ENCODE data around the gene EDDM13.
"Not testable (repeated sequence)": the region's sequence is repeated elsewhere in the genome, so short reads cannot be mapped to it uniquely, and the experiment has no call there.

The EDDM13 gene, protein sequence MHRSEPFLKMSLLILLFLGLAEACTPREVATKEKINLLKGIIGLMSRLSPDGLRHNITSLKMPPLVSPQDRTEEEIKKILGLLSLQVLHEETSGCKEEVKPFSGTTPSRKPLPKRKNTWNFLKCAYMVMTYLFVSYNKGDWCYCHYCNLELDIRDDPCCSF

DNA sequence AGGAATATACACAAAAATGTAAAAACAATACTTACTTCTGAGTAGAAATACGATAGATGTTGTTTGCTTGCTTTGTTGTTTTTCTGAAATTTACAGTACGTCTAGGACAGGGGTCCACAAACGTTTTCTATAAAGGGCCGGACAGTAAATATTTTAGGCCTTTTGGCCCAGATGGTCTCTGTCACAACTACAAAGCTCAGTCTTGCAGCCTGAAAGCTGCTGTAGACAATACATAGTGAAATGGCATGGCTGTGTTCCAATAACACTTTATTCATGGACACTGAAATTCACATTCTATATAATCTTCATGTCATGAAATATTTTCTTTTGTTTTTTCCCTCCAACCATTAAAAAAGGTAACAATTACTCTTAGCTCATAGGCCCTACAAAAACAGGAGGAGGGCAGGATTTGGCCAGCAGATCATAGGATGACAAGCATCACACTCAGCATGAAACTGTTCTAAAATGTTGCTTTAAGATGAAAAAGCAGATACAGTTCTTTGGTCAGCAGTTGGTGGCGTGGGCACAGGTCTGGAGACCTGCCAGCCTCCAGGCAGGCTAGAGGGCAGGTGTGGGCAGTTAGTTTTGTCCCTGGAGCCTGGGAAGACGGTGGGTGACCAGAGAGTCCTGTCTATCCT lies at the start of gene EDDM13:
Gene EDDM13, plus strand, starts transcription at position 588 of the 638 bp plus-strand sequence. CDS start 87 bp downstream, outside the sequence.
- DNase-seq, result no peak

DNA sequence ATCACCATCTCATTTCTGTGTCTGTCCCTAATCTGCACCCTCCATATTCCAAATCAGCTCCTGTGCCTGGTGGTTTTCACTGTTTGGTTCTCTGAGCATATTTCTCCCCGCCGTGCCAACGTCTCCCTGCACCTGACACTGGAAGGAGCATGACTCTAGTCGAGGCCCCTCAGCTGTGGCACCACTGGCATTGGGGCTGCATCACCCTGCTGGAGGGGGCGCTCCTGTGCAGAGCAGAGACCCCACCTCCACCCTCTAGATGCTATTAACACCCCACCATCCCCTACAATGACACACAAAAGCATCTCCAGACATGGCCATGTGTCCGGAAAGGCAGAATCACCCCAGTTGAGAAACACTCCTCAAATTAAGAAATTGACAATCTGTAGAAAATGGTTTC lies 49.6 kb upstream of the EDDM13 start:
- DNase-seq, result no peak

DNA sequence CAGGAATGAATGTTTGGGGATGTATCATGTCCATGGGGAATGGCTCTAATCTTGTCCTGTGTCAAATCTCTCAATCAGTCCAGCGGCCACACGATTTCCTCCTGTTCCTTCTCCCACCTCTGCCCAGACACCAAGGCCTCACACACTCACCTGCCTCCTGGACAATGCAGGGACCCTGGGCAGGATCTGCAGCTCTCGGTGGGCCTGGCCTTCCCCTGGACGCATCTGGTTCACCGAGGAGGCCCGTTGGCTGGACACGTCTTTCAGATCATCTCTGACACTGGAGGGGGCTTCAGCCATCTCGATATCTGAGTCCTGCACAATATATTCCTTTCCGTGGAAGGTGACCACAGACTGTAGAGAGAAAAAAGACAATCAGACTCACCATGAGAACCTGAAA lies 49.1 kb upstream of the EDDM13 start:
- no peak for DNase-seq

DNA sequence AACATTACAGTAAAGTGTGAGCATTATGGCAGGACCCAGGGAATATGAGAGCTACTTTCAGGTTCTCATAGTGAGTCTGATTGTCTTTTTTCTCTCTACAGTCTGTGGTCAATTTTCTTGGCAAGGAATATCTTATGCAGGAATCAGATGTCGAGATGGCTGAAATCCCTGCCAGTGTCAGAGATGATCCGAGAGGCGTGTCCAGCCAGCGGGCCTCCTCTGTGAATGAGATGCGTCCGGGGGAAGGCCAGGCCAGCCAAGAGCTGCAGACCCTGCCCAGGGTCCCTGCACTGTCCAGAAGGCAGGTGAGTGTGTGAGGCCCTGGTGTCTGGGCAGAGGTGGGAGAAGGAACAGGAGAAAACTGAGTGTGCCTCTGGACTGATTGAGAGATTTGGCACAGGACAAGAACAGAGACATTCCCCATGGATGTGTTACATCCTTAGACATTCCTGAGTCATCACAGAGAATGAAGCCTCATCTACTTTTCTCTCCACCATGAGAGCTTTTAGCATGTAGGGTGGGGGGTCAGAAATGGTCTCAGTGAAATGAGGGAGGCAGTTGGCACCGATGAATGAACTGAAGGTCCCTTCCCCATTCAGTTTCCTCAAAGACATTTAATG lies 27.3 kb upstream of the EDDM13 start:
- no peak for DNase-seq

DNA sequence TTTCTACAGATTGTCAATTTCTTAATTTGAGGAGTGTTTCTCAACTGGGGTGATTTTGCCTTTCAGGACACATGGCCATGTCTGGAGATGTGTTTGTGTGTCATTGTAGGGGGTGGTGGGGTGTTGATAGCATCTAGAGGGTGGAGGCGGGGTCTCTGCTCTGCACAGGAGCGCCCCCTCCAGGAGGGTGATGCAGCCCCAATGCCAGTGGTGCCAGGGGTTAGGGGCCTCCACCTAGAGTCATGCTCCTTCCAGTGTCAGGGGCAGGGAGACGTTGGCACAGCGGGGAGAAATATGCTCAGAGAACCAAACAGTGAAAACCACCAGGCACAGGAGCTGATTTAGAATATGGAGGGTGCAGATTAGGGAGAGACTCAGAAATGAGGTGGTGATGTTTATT lies 26.8 kb upstream of the EDDM13 start:
- DNase-seq, result not testable (repeated sequence)

DNA sequence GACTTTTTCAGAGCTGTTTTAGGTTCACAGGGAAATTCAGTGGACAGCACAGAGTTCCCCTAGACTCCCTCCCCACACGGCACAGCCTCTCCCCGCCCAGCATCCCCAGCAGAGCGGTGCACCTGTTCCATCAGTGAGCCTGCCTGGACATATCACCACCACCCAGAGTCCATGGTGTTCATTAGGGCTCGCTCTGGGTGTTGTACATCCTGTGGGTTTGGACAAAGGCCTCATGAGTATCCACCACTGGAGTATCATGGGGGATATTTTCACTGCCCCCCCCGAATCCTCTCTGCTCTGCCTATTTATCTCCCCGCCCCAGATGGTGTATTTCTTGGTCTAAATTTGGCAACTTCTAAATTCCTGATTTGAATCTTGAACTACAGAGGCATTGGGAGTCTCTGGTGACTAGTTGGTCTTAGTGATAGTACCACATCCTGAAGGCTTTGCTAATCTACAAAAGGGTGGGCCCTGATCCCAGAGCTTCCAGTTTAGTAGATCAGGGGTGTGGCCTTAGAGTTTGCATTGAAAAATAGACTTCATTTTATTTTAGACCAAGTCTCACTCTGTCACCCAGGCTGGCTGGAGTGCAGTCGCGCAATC lies 23.7 kb upstream of the EDDM13 start:
- not testable (repeated sequence) for DNase-seq

DNA sequence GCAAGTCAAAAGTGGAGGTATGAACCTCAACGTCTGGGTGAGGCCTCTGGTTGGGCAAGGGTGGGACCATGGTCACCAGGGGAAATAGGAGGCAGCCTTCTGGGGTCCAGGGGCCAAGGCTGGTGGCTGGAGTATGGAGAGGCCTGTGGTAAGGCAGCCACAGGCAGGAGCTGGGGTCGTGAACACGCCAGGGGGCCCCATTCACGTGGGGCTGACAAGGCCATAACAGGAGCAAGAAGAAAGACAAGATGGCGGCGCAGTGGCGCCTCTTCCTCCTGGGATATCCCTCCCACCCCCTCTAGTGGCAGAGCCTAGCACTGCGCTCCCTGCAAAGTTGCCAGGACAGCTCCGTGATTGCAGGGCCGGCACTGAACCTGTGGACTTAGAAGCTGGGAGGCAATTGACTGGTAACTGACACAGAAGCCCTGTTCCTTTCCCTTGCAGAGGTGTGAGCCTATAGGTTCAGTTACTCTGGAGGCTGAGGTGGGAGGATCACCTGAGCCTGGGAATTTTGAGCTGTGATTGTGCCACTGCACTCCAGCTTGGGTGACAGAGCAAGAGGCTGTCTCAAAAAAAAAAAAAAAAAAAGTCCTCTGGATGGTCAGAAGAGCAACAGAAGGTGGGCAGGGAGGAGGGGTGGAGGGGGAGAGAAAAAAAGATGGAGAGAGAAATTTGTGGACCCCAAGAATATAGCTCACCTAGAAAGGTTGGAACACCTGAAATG lies 19.7 kb upstream of the EDDM13 start:
- DNase-seq, result peak; percentile 65

DNA sequence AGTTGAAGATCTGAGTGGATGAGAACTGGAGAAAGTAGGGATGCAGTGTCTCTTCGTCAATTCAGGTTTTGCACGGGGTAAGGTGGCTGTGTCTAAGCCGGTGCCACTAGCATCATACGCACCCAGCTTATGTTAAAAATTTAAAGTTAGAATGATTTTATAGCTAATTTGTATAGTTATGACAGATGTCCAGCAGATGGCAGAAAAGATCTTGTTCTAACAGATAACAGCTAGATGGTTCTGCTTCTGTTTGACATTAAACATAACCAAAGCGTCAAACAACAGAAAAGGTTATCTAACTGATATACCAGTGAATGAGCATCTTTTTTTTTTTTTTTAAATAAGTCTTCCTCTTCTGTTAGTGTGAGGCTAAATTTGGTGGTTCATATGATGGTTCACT lies 18.8 kb upstream of the EDDM13 start:
- peak; percentile 83 for DNase-seq

DNA sequence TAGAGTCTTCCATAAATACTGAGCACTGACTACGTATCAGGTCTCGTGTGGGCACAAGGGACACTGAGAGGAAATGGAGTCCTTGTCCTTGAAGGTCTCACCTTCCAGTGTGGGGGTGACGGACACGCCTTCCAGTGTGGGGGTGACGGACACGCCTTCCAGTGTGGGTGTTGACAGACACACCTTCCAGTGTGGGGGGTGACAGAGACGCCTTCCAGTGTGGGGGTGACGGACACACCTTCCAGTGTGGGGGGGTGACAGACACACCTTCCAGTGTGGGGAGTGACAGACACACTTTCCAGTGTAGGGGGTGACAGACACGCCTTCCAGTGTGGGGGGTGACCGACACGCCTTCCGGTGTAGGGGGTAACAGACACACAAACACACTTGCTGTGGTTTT lies 14.3 kb upstream of the EDDM13 start:
- DNase-seq, result no peak

DNA sequence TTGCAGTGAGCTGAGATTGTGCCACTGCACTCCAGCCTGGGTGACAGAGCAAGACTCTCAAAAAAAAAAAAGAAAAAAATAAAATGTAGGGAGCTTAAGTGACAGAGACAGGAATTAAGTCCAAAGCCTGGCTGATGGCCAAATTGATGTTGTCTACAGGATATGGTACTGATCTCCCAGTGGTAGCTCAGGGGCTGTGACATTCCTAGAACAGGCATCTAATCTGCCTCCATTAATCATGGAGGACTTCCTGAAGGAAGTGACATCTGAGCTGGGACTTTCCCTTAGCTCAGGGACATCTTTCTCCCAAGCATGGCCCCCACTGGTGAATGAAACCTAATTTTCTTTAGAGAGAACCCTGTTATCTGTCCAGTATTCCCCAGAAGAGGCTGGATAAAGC lies 11.4 kb upstream of the EDDM13 start:
- DNase-seq, result peak; percentile 5

DNA sequence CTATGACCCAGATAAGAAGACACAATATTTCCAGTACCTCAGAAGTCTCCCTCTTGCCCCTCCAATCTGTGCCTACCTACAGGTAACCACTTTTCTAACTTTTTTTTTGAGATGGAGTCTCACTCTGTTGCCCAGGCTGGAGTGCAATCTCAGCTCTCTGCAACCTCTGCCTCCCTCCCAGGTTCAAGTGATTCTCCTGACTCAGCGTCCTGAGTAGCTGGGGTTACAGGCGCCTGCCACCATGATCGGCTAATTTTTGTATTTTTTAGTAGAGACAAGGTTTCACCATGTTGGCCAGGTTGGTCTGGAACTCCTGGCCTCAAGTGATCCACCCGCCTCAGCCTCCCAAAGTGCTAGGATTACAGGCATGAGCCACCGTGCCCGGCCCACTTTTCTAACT lies 10.6 kb upstream of the EDDM13 start:
- DNase-seq, result not testable (repeated sequence)

DNA sequence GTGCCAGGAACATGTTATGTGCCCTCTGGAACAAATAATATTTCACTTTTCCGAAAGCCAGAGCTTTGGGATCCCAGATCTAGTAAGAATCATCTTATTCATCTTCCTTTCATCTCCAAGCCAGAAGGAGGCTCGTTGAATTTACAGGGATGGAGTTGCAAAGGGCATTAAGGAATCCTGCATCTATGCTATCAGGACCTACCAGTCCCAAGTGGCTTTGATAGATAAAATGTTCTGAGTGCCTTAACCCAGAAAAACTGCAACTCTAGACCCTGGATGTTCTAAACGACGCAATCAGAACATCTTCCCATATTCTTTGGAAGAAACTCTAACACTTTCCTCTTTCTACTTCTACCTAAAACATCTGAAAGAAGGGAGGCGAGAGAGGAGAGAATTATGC lies 9.2 kb upstream of the EDDM13 start:
- DNase-seq, result no peak

DNA sequence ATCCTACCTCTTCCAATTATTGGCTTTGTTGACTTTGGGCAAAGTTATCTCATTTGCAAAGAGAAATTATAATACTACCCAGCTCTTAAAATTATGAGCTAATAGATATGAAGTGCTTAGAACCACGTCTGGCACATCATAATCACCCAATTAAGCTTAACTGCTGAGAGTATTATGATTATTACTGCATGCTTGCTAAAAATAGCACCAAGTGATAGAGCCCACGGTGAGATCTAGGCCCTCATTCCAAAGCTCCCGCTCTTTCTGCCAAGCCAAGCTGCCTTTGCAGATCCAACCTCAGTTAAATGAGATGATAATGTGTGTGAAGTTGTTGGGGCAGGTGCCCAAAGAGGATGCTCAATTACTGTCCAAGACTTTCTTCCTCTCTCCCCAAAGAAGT lies 6.5 kb upstream of the EDDM13 start:
- DNase-seq, result no peak

DNA sequence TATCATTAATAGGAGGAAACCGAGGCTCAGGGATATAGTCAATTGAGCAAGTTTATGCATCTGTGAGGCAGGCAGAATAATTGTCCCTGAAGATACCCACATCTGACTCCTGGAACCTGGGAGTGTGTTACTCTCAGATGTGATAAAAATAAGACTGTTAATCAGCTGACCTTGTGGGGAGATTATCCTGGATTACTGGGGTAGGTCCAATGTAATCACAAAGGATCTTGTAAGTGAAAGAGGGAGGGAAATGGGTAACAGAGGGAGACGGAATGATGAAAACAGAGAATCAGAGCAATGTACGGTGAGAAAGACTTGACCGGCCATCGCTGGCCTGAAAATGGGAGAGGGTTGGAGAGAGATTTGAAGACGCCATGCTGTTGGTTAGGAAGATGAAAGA lies 3.2 kb upstream of the EDDM13 start:
- no peak for DNase-seq

DNA sequence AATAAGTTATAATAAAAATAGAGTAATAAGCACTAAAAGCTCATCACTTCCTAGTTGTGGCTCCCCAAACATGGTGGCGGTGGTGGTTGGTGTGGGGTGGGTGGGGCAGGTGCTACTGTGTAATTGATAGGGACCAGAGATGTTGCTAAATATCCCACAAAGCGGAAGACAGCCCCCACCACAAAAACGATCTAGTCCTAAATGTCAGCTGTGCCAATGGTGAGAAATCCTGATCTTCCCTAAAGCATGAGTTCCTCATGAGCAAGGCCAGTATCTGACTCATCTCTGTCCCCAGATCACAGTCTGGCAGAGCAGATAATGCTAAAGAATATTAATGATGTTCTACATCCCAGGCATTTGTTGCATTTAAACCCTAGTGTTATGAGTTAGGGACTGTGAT lies 1.9 kb upstream of the EDDM13 start:
- DNase-seq, result peak; percentile 96

DNA sequence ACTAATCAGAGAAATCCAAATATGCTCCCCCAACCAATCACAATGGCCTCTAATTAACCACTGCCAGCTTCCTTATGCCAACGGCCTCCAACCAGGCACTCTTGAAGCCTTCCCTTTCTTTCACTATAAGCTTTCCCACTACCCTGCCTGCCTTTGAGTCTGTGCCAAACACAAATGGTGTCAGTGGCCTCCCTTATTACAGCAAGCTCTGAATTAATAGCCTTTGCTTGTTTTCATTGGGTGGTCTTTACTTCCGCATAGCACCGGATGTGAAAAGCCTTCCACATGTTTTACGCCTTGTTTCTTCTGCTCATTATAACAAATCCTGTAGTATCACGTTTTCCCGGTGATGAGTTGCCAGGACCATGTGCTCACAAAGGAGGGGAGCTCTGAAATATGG lies 1.4 kb upstream of the EDDM13 start:
- DNase-seq, result peak; percentile 4

DNA sequence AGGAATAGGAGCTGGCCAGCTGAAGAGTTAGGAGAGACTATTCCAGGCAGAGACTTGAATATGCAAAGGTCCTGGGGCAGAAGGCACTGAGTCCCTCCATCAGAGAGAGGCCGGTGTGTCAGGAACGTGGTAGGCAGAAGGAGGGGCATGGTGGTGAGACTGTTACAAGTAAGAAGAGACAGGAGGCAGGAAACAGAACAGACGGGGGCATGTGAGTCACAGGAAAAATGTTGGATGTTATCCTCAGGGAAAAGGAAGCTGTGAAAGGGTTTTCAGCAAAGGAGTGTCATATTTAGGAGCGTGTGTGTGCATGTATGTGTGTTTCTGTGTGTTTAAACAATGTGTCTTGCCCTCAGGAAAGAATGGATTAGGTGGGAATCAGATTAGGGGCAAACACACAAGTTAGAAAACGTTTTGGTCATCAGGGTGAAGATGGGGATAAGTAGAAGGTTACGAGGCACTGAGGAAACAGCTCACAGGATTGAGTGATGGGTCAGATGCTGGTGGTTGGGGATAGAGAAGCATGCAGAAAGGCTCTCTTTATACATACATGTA lies 1.1 kb downstream of the EDDM13 start:
- no peak for DNase-seq

DNA sequence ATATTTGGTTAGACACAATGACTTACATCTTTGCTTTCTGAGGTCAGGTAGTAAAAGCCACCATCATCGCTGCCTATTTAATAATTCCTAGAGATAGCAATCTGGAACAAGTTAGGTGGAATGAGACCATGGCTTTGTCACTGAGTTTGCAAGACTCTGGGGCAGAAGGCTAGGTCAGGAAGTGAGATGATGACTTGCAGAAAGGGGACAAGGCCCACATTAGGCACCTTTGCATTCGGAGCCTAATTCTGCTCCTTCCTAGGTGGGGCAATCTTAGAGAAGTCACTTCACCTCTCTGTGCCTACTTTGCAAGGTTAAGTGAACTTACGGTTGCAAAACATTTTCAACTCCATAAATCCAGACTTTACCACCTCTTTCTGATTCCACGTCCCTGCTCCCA lies 10.3 kb downstream of the EDDM13 start:
- no peak for DNase-seq

DNA sequence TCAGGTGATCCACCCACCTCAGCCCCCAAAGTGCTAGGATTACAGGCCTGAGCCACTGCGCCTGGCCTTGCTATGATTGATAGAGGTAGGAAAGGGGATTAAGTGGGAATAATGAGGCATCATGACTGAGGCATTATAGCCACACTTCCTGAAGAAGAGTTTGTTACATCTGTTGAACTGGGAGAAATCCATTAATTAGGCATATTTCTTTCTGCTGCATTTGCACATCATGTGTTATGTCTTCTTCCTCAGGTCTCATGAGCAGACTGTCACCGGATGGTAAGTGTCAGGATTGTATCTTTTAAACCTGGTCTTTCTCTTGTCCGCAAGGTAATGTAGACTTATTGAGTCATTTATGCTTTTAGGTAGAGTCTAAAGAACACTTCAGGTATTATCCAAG lies 12.2 kb downstream of the EDDM13 start:
- DNase-seq, result no peak

DNA sequence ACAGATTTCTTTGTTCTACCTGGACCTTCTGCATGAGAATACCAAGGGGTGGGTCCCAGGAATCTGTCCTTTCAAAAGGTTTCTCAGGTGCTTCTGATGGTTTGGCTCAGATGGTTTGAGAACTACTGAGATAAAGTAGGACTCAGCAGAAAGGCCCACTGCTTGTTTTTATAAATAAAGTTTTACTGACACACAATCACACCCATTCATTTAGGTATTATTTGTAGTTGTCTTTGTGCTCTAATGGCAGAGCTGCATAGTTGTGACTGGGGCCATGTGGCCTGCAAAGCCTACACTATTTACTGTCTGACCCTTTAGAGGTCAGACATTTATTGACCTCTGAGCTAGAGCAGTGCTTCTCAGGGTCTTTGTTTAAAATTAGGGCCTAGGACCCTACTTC lies 17.6 kb downstream of the EDDM13 start:
- DNase-seq, result no peak

DNA sequence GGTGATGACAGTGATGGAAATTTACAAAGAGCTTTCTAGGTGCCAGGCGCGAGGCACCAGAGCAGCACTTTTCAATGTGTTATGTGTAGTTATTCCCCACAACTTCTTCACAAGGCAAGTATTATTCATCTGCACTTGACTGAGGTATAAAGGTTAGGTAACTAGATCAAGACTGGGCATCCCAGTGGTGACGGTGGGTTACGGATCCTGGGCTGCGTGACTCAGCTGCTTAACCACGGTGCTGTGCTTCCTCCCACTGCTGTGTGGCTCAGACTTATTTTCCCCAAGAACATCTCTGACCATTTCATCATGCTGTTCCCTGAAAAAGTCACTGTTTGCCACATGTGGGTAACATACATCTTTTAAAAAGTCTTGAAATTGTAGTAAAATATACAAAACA lies 19.3 kb downstream of the EDDM13 start:
- no peak for DNase-seq

DNA sequence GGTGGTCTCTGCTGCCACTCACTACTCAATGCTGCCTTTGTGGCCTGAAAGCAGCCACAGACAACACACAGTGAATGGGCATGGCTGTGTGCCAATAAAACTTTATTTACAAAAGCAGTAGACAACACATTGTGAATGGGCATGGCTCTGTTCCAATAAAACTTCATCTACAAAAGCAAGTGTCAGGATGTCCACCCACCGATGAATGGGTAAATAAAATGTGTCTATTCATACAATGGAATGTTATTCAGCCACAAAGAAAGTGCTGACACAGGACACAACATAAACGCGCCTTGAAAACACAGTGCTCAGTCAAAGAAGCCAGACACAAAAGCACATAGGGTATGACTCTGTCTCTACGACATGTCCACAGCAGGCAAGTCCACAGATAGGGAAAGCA lies 22.0 kb downstream of the EDDM13 start:
- DNase-seq, result no peak

Data from inflammatory macrophage treated with lipopolysaccharide for 4 hours (primary cell).